Activated CD4-positive, alpha-beta T cell treated with anti-CD3 and anti-CD28 coated beads, Interleukin-2, amount 10 ng/mL, durations not matched to agents 24 days and 14 days (primary cell): ENCODE results near the gene RHAG. TPM values are rescaled to one million over a fixed set of nuclear protein-coding genes. Genes with fewer than 3 reads are reported as not detected.
"Not testable (repeated sequence)": the region's sequence is repeated elsewhere in the genome, so short reads cannot be mapped to it uniquely, and the experiment has no call there.

Experiments
- DNase-seq: peaks from one replicate; pipeline ENCODE4 v3.0.0; 2022
- H3K27ac Mint-ChIP-seq: one replicate; pipeline ENCODE4 v1.8.0; 2022; ENCODE audit warnings: mild to moderate bottlenecking, mixed read lengths
- H3K27me3 Mint-ChIP-seq: one replicate; pipeline ENCODE4 v1.8.0; 2022; ENCODE audit warnings: mixed read lengths
- H3K36me3 Mint-ChIP-seq: one replicate; pipeline ENCODE4 v1.8.0; 2022; ENCODE audit warnings: low read depth, mild to moderate bottlenecking, mixed read lengths
- H3K4me1 Mint-ChIP-seq: one replicate; pipeline ENCODE4 v1.8.0; 2021; ENCODE audit warnings: mixed read lengths
- H3K4me3 Mint-ChIP-seq: one replicate; pipeline ENCODE4 v1.8.0; 2022; ENCODE audit warnings: mild to moderate bottlenecking, moderate library complexity, mixed read lengths
- H3K9me3 Mint-ChIP-seq: one replicate; pipeline ENCODE4 v1.8.0; 2021; ENCODE audit warnings: mixed read lengths
- intact Hi-C: fragments of 100-400 bp; cut with micrococcal nuclease; formaldehyde crosslinking; loops from one replicate; pipeline ENCODE4 v1.15.1; 2023
- total RNA-seq: library from RNA; stranded (reverse); gene quantifications from 2 replicates; pipeline ENCODE4 v1.2.3, GENCODE V29; 2022

Gene RHAG
- not detected in 2 replicates for total RNA-seq

DNA sequence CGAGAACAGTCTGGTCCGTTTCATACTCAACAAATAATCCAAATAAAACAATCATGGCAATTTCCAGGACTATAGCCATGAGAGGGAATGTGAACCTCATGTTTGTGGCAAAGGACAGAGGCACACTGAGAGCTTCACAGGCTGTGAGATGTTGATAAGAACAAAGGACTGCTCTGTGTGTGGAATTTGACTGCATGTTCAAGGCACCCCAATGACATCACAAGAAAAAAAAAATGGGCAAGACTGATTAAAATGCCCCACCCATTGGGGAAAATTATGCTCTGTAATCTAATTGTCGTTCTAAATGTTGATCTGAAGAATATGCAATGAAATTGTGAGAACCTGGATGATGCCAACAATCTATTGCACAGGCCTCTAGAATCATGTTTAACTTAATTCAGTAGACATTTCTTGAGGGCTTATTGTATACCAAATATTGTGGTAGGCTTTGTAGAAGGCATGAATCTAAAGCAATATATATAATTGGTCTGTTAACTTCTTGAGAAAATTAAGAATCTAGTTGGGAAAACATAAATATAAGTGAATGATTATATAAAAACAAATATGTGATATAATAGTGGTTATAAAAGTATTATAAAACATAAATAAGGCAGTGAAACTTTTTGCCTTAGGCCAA, at the start of gene RHAG:
TSS of gene RHAG (minus strand) at position 127 of the 637 bp plus-strand sequence. CDS start at position 100, 27 bp downstream.
- Mint-ChIP-seq H3K4me1 (no peaks in the 10 kb centered on the region), H3K27ac (no peak within 1 kb of the TSS), H3K9me3 (no peaks in the 10 kb centered on the region), H3K27me3 (no peaks in the 10 kb centered on the region), H3K36me3 (no peaks in the 10 kb centered on the region), H3K4me3 (no peak within 1 kb of the TSS)
- DNase-seq = no peak
- intact Hi-C loops = no loop called here

- no peaks in the 10 kb centered on the region for H3K27me3 Mint-ChIP-seq
- no peak overlapping the region for H3K4me3 Mint-ChIP-seq
- DNase-seq = no peak
- no peaks in the 10 kb centered on the region for H3K36me3 Mint-ChIP-seq
- no peak overlapping the region for H3K27ac Mint-ChIP-seq
- intact Hi-C loops = no loop called here
- H3K4me1 Mint-ChIP-seq = no peaks in the 10 kb centered on the region
- H3K9me3 Mint-ChIP-seq = no peaks in the 10 kb centered on the region
These were observed 40.1 kb upstream of the RHAG start for GRCh38 chr6:49676671-49677281.

DNA sequence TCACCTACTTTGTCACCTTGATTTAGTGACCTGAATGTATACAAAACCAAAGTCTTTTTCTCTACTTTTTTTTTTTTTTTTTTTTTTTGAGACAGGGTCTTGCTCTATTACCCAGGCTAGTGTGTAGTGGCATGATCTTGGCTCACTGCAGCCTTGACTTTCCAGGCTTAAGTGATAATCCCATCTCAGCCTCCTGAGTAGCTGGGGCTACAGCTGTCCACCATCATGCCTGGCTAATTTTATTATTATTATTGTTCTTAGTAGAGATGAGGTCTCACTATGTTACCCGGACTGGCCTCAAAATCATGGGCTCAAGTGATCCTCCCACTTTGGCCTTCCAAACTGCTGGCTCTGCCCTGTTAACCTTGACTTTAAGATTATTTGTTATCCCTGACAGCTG, 39.2 kb upstream of the RHAG start:
- no peaks in the 10 kb centered on the region for H3K27me3 Mint-ChIP-seq
- H3K4me3 Mint-ChIP-seq = no peak overlapping the region
- H3K9me3 Mint-ChIP-seq = peaks cover 6% of the 10 kb centered on the region
- H3K36me3 Mint-ChIP-seq = no peaks in the 10 kb centered on the region
- no peak overlapping the region for H3K27ac Mint-ChIP-seq
- DNase-seq = no peak
- intact Hi-C loops = no loop called here
- no peaks in the 10 kb centered on the region for H3K4me1 Mint-ChIP-seq

GRCh38 chr6:49668083-49668511, 31.5 kb upstream of the RHAG start:
- peaks cover 6% of the 10 kb centered on the region for H3K9me3 Mint-ChIP-seq
- H3K27me3 Mint-ChIP-seq = no peaks in the 10 kb centered on the region
- no peak overlapping the region for H3K4me3 Mint-ChIP-seq
- no peaks in the 10 kb centered on the region for H3K4me1 Mint-ChIP-seq
- H3K36me3 Mint-ChIP-seq = no peaks in the 10 kb centered on the region
- DNase-seq = no peak
- intact Hi-C loops = no loop called here
- H3K27ac Mint-ChIP-seq = no peak overlapping the region

GRCh38 chr6:49666930-49667757, 30.5 kb upstream of the RHAG start:
- intact Hi-C loops = no loop called here
- Mint-ChIP-seq H3K9me3 (peaks cover 6% of the 10 kb centered on the region), H3K4me1 (no peaks in the 10 kb centered on the region), H3K36me3 (no peaks in the 10 kb centered on the region), H3K27me3 (no peaks in the 10 kb centered on the region), H3K4me3 (no peak overlapping the region), H3K27ac (no peak overlapping the region)
- DNase-seq = no peak

DNA sequence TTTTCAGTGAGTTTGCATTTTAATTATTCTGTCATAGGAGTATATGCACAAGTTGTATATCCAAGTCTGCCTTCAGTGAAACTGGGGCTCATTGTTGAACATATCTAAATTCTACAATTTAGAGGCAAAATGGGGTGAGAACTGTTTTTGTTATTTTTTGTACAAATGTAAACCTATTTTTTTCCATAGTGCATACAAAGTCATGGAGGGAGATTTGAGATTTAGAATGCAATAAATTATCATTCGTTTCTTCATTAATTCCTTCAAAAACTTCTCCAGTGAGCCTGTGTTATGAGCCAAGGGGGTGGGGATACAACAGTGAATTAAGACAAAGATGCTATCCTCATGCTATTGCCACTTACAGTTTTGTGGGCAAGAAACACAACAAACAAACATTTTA, 29.8 kb upstream of the RHAG start:
- Mint-ChIP-seq H3K27ac (no peak overlapping the region), H3K4me3 (no peak overlapping the region), H3K27me3 (no peaks in the 10 kb centered on the region), H3K4me1 (no peaks in the 10 kb centered on the region), H3K9me3 (peaks cover 4% of the 10 kb centered on the region), H3K36me3 (no peaks in the 10 kb centered on the region)
- no peak for DNase-seq
- intact Hi-C loops = no loop called here

DNA sequence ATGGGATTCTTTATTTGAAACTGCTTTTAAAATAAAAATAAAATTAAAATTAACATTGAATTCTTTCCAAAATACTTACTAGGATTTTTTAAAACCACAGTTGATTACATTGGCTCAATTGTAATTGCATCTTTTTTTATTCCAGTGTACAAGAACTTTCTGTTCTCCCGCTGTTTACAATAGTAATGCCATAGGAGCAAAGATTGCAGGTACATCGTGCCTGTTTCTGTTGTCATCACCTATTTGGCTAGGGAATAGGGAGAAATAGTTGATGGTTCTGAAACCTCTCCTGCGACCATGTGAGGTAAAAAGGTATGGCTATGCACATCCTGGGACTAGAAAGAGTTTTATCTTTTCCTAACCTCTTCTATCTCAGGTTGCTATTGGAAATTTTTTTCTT, 28.2 kb upstream of the RHAG start:
- intact Hi-C loops = no loop called here
- H3K9me3 Mint-ChIP-seq = no peaks in the 10 kb centered on the region
- no peak overlapping the region for H3K27ac Mint-ChIP-seq
- no peaks in the 10 kb centered on the region for H3K36me3 Mint-ChIP-seq
- H3K27me3 Mint-ChIP-seq = no peaks in the 10 kb centered on the region
- no peak overlapping the region for H3K4me3 Mint-ChIP-seq
- no peaks in the 10 kb centered on the region for H3K4me1 Mint-ChIP-seq
- DNase-seq = no peak

- H3K4me3 Mint-ChIP-seq, H3K36me3 Mint-ChIP-seq, H3K9me3 Mint-ChIP-seq, H3K27ac Mint-ChIP-seq, H3K4me1 Mint-ChIP-seq, intact Hi-C loops, H3K27me3 Mint-ChIP-seq, DNase-seq: not testable (repeated sequence)
These were observed 27.4 kb upstream of the RHAG start for GRCh38 chr6:49664054-49664453.

DNA sequence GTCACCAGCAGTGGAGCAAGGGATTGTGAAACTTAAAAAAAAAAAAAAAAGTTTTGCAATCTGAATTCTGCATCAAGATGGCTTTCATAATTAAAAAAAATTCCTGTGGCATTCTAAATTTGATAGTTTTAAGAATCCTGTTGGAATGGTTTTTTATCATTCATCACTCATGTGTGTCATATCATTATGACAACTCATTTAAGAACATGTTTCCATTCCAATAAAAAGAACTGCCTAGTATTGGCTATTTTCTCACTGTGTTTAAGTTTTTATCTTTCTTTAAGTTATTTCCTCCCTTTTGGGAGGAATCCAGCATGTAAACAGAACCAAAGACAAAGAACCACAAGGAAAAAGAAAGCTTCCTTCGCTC, 26.2 kb upstream of the RHAG start:
- no peak for DNase-seq
- H3K36me3 Mint-ChIP-seq = no peaks in the 10 kb centered on the region
- no peak overlapping the region for H3K27ac Mint-ChIP-seq
- intact Hi-C loops = no loop called here
- H3K4me3 Mint-ChIP-seq = no peak overlapping the region
- no peaks in the 10 kb centered on the region for H3K27me3 Mint-ChIP-seq
- no peaks in the 10 kb centered on the region for H3K4me1 Mint-ChIP-seq
- H3K9me3 Mint-ChIP-seq = no peaks in the 10 kb centered on the region

DNA sequence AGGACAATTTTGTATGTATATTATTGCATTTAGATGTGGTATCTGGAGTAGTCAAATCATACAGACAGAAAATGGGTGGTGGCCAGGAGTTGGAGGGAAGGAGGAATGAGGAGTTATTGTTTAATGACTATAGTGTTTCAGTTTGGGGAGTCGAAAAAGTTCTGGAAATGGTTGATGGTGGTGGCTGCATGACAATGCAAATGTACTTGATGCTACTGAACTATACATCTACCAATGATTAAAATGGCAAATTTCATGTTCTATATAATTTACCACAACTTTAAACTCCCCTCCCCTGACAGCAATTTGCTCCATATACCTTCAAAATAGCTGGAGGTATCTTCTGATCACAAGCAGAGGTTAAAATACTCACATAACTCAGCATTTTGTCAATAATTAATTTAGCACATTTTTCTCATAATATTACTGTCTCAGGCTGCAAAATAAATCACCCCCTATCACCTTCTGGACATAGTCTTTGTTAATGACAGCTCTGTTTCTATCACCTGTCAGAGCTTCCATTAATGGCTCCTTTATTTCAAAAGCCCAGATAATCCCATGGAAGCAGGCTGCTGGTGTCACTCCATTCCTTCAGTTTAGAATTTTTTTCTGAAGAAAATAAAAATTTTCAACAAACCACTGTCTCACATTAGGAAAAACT, 25.7 kb upstream of the RHAG start:
- no peak overlapping the region for H3K4me3 Mint-ChIP-seq
- H3K27me3 Mint-ChIP-seq = no peaks in the 10 kb centered on the region
- intact Hi-C loops = no loop called here
- no peaks in the 10 kb centered on the region for H3K36me3 Mint-ChIP-seq
- no peaks in the 10 kb centered on the region for H3K9me3 Mint-ChIP-seq
- H3K27ac Mint-ChIP-seq = no peak overlapping the region
- no peaks in the 10 kb centered on the region for H3K4me1 Mint-ChIP-seq
- no peak for DNase-seq

DNA sequence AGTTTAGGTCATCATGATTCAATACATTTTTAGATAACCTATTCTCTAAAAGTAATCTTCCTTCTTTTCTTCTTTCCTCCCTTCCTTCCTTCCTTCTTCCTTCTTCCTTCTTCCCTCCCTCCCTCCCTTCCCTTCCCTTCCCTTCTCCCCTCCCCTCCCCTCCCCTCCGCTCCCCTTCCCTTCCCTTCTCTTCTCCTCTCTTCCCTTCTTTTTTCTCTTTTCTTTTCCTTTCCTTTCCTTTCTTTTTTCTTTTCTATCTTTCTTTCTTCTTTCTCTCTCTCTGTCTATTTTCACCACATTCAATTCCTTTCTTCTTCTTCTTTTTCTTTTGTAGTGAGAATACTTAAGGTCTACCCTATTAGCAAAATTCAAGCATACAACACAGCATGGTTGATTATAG, 17.3 kb upstream of the RHAG start:
- H3K4me3 Mint-ChIP-seq = no peak overlapping the region
- intact Hi-C loops = no loop called here
- H3K4me1 Mint-ChIP-seq = no peaks in the 10 kb centered on the region
- no peak overlapping the region for H3K27ac Mint-ChIP-seq
- no peaks in the 10 kb centered on the region for H3K27me3 Mint-ChIP-seq
- H3K9me3 Mint-ChIP-seq = no peaks in the 10 kb centered on the region
- no peaks in the 10 kb centered on the region for H3K36me3 Mint-ChIP-seq
- no peak for DNase-seq

DNA sequence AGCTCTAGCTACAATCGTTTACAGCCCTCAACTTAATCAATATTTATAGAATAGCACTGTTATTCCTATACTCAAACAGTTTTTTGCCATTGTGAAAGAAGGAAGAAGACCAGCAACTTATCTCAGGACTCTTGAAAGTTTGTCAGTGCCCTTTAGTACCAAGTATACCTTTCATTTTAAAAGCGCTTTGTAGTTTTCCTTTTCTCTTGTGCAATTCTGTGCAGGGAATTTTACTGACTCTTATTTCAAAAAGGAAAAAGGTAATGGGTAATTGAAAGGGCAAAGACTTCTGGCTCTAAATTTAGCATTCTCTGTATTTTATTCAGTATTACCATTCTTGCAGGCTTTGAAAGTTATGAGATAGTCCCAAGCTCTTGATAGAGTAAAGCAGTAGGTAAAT, 16.8 kb upstream of the RHAG start:
- intact Hi-C loops = no loop called here
- no peak overlapping the region for H3K4me3 Mint-ChIP-seq
- H3K27ac Mint-ChIP-seq = no peak overlapping the region
- H3K4me1 Mint-ChIP-seq = no peaks in the 10 kb centered on the region
- no peak for DNase-seq
- H3K36me3 Mint-ChIP-seq = no peaks in the 10 kb centered on the region
- no peaks in the 10 kb centered on the region for H3K27me3 Mint-ChIP-seq
- H3K9me3 Mint-ChIP-seq = no peaks in the 10 kb centered on the region

GRCh38 chr6:49651239-49651638, 14.6 kb upstream of the RHAG start:
- Mint-ChIP-seq H3K27me3 (no peaks in the 10 kb centered on the region), H3K9me3 (no peaks in the 10 kb centered on the region), H3K36me3 (no peaks in the 10 kb centered on the region), H3K4me1 (no peaks in the 10 kb centered on the region), H3K27ac (no peak overlapping the region), H3K4me3 (no peak overlapping the region)
- intact Hi-C loops = no loop called here
- DNase-seq = no peak

GRCh38 chr6:49649988-49650387, 13.3 kb upstream of the RHAG start:
- H3K27ac Mint-ChIP-seq = no peak overlapping the region
- H3K9me3 Mint-ChIP-seq = no peaks in the 10 kb centered on the region
- intact Hi-C loops = no loop called here
- H3K27me3 Mint-ChIP-seq = no peaks in the 10 kb centered on the region
- no peaks in the 10 kb centered on the region for H3K36me3 Mint-ChIP-seq
- no peak for DNase-seq
- no peak overlapping the region for H3K4me3 Mint-ChIP-seq
- no peaks in the 10 kb centered on the region for H3K4me1 Mint-ChIP-seq
